Uterus (tissue), 4 donors: ENCODE measurements around the gene TUBB4B. TPM values are rescaled to one million over a fixed set of nuclear protein-coding genes. Genes with fewer than 3 reads are reported as not detected.

ENCODE experiments used
- DNase-seq, 2 donors: peaks; one replicate each; pipeline ENCODE4 v3.0.0-alpha.2; 2019 to 2020
- H3K27ac ChIP-seq, 2 donors: fragments of 200-600 bp; sonication (generic); 1 replicate in 1 of 2; 2 replicates in 1 of 2; pipeline ENCODE4 v1.5.1; 2016 to 2018
- H3K27me3 ChIP-seq, 2 donors: fragments of 200-600 bp; sonication (generic); one replicate each; pipeline ENCODE4 v1.5.1; 2018 to 2019; ENCODE audit warnings: control low read depth in 1 of 2
- H3K36me3 ChIP-seq, 2 donors: fragments of 200-600 bp; sonication (generic); one replicate each; pipeline ENCODE4 v1.5.1; 2019; ENCODE audit warnings: control low read depth in 1 of 2
- H3K4me1 ChIP-seq, 2 donors: fragments of 200-600 bp; sonication (generic); one replicate each; pipeline ENCODE4 v1.5.1; 2018 to 2019; ENCODE audit warnings: control low read depth in 1 of 2
- H3K4me3 ChIP-seq, 2 donors: fragments of 200-600 bp; sonication (generic); 1 replicate in 1 of 2; 2 replicates in 1 of 2; pipeline ENCODE4 v1.5.1; 2018 to 2019; ENCODE audit warnings: mild to moderate bottlenecking in 1 of 2
- H3K9me3 ChIP-seq, 2 donors: fragments of 200-600 bp; sonication (generic); one replicate each; pipeline ENCODE4 v1.5.1; 2019; ENCODE audit warnings: control low read depth in 1 of 2
- CTCF ChIP-seq, 4 experiments: fragments of 200-600 bp in 2 of 4; fragments of 450-650 bp in 2 of 4; sonication (generic) in 2 of 4; IDR thresholded peaks; one replicate each; pipeline ENCODE4 v1.5.1; 2016 to 2019; ENCODE audit warnings: antibody characterized with exemption in 4 of 4, mild to moderate bottlenecking in 2 of 4, moderate library complexity in 1 of 4
- POLR2A ChIP-seq, 2 donors: fragments of 450-650 bp; IDR thresholded peaks; one replicate each; pipeline ENCODE4 v1.6.1; 2016; ENCODE audit warnings: antibody characterized with exemption in 2 of 2, mild to moderate bottlenecking in 1 of 2, moderate library complexity in 1 of 2
- intact Hi-C: fragments of 100-400 bp; cut with DNase I; formaldehyde crosslinking; loops from one replicate; pipeline ENCODE4 v1.15.1; 2023; ENCODE audit warnings: low total_unique reads
- total RNA-seq, 4 donors: library from RNA; depleted of rRNA in 3 of 4; stranded (reverse); fragments of >200 nt in 3 of 4; gene quantifications; one replicate each; pipeline versions ENCODE4 v1.1.0 to v1.2.4, GENCODE V29; 2014 to 2023
- donor health status: DM: yes; HTN: yes; CAD: no.

The TUBB4B gene
- total RNA-seq, 4 donors from 2014 or later: 91.5 to 174 (median 139) TPM

DNA sequence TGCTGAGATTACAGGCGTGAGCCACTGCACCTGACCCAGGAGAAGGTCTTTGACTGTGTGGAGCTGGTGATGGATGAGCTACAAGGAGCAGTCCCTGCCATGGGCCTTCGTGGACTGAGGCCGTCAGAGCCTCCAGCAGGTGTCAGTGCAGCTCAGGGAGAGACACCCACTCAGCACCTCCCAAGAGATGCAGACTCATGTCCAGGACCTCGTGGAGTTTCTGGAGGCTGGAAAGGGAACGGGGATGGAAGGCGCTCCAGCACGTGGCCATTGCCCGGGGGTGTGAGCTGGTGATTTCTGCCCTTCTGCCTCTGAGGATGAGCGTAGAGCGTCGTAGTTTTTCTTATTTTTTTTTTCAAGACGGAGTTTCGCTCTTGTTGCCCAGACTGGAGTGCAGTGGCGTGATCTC lies 45.9 kb downstream of the TUBB4B start:
- Histone ChIP-seq H3K27ac (no peak overlapping the region), H3K4me1 (no peaks in the 10 kb centered on the region), H3K9me3 (no peaks in the 10 kb centered on the region), H3K4me3 (no peak overlapping the region), H3K27me3 (no peaks in the 10 kb centered on the region), H3K36me3 (no peaks in the 10 kb centered on the region)
- DNase-seq: peak in 1 of 2 donors; percentile 17
- peak in 3 of 4 experiments; percentile 24 to 57 (median 43) for TF ChIP-seq CTCF (IDR thresholded peaks at IDR 0.05)
- TF ChIP-seq POLR2A (IDR thresholded peaks at IDR 0.05): no peak
- intact Hi-C loops: no loop called here

DNA sequence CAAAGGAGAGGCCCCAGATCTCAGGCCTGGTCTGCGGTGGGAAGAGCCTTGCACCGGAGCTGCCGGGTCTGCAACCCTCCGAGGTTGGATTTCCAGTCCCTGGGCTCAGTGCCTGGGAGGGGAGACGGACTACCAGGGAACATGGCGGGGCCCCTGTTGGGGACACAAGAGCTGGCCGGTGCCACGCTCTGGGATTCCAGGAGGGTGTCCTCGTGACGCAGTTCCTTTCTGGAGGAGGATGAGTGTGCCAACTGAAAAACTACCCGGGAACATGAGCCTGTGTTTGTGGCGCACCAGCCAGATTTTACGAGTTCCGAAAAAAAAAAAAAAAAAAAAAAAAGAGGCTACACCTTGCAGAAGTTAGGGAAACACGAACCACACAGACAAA lies 52.0 kb downstream of the TUBB4B start:
- peaks cover 22% of the 10 kb centered on the region in 2 donors for H3K27me3 ChIP-seq
- peaks cover 0 to 13% of the 10 kb centered on the region in 2 donors for H3K4me1 ChIP-seq
- H3K27ac ChIP-seq: no peak overlapping the region
- TF ChIP-seq CTCF (IDR thresholded peaks at IDR 0.05) (no peak), POLR2A (IDR thresholded peaks at IDR 0.05) (no peak)
- DNase-seq: no peak
- no peak overlapping the region for H3K4me3 ChIP-seq
- H3K9me3 ChIP-seq: no peaks in the 10 kb centered on the region
- intact Hi-C loops: no loop called here
- no peaks in the 10 kb centered on the region for H3K36me3 ChIP-seq

Other genes starting within 250 kb of the TUBB4B start
- gene PAXX, start 248.9 kb upstream of the TUBB4B start, total RNA-seq: 10 to 100 TPM; 14.2 to 39.5 (median 18.8) TPM
- 1 to 10 TPM in 2 of 4 donors, not detected in 2; 1.5 TPM for gene CLIC3, start 244.7 kb upstream of the TUBB4B start, total RNA-seq
- 10 to 100 TPM; 24.8 to 36.9 (median 26.1) TPM for gene ABCA2, start 213.1 kb upstream of the TUBB4B start, total RNA-seq
- gene FUT7, start 209.2 kb upstream of the TUBB4B start, total RNA-seq: not detected
- 100 to 1,000 TPM in 1 of 4 donors, 10 to 100 TPM in 3; 25.2 to 221 (median 59.2) TPM for gene NPDC1, start 195.1 kb upstream of the TUBB4B start, total RNA-seq
- gene ENTPD2, start 187.2 kb upstream of the TUBB4B start, total RNA-seq: 10 to 100 TPM in 1 of 4 donors, 1 to 10 TPM in 1, not detected in 2; 2.4 to 11.5 TPM
- 1 to 10 TPM in 2 of 4 donors, under 1 TPM in 1, not detected in 1; 0.15 to 5.9 (median 1.0) TPM for gene SAPCD2, start 170.7 kb upstream of the TUBB4B start, total RNA-seq
- gene UAP1L1, start 163.8 kb upstream of the TUBB4B start, total RNA-seq: 10 to 100 TPM in 1 of 4 donors, 1 to 10 TPM in 2, under 1 TPM in 1; 0.51 to 13.8 (median 5.3) TPM
- 10 to 100 TPM; 32.9 to 65.0 (median 47.5) TPM for gene MAN1B1, start 154.3 kb upstream of the TUBB4B start, total RNA-seq
- gene DPP7, start 126.6 kb upstream of the TUBB4B start, total RNA-seq: 100 to 1,000 TPM in 1 of 4 donors, 10 to 100 TPM in 3; 23.2 to 100 (median 76.8) TPM
- not detected for gene GRIN1, start 102.1 kb upstream of the TUBB4B start, total RNA-seq
- under 1 TPM in 1 of 4 donors, not detected in 3; 0.29 TPM for gene LRRC26, start 71.2 kb upstream of the TUBB4B start, total RNA-seq
- not detected for gene TMEM210, start 69.2 kb upstream of the TUBB4B start, total RNA-seq
- 10 to 100 TPM in 3 of 4 donors, 1 to 10 TPM in 1; 6.7 to 65.6 (median 24.9) TPM for gene ANAPC2, start 52.7 kb upstream of the TUBB4B start, total RNA-seq
- 10 to 100 TPM; 17.1 to 47.1 (median 40.6) TPM for gene SSNA1, start 52.6 kb upstream of the TUBB4B start, total RNA-seq
- 10 to 100 TPM in 1 of 4 donors, 1 to 10 TPM in 2, under 1 TPM in 1; 0.29 to 17.1 (median 5.5) TPM for gene TPRN, start 40.5 kb upstream of the TUBB4B start, total RNA-seq
- gene TMEM203, start 35.6 kb upstream of the TUBB4B start, total RNA-seq: 10 to 100 TPM; 33.2 to 53.3 (median 38.7) TPM
- gene NDOR1, start 35.6 kb upstream of the TUBB4B start, total RNA-seq: 10 to 100 TPM in 1 of 4 donors, 1 to 10 TPM in 1, not detected in 2; 4.5 to 14.9 TPM
- 1 to 10 TPM in 1 of 4 donors, not detected in 3; 3.7 TPM for gene RNF208, start 19.0 kb upstream of the TUBB4B start, total RNA-seq
- gene CYSRT1, start 16.1 kb upstream of the TUBB4B start, total RNA-seq: under 1 TPM in 1 of 4 donors, not detected in 3; 0.34 TPM
- gene RNF224, start 13.8 kb upstream of the TUBB4B start, total RNA-seq: under 1 TPM in 1 of 4 donors, not detected in 3; 0.21 TPM
- under 1 TPM in 1 of 4 donors, not detected in 3; 0.48 TPM for gene SLC34A3, start 10.4 kb upstream of the TUBB4B start, total RNA-seq
- gene STPG3, start 10.0 kb downstream of the TUBB4B start, total RNA-seq: not detected
- 10 to 100 TPM; 17.1 to 46.5 (median 43.2) TPM for gene NELFB, start 14.0 kb downstream of the TUBB4B start, total RNA-seq
- 10 to 100 TPM in 3 of 4 donors, 1 to 10 TPM in 1; 2.6 to 12.7 (median 11.5) TPM for gene TOR4A, start 36.4 kb downstream of the TUBB4B start, total RNA-seq
- 10 to 100 TPM in 2 of 4 donors, 1 to 10 TPM in 1, under 1 TPM in 1; 0.29 to 16.5 (median 11.4) TPM for gene NRARP, start 61.0 kb downstream of the TUBB4B start, total RNA-seq
- gene EXD3, start 181.9 kb downstream of the TUBB4B start, total RNA-seq: 10 to 100 TPM; 11.8 to 49.0 (median 31.5) TPM
- 10 to 100 TPM in 1 of 4 donors, 1 to 10 TPM in 2, under 1 TPM in 1; 0.29 to 13.3 (median 3.4) TPM for gene NOXA1, start 182.1 kb downstream of the TUBB4B start, total RNA-seq
- under 1 TPM in 1 of 4 donors, not detected in 3; 0.21 TPM for gene ENTPD8, start 200.1 kb downstream of the TUBB4B start, total RNA-seq
- 10 to 100 TPM; 17.4 to 40.7 (median 32.1) TPM for gene NSMF, start 218.0 kb downstream of the TUBB4B start, total RNA-seq